8988T (cell line): Measurements from ENCODE around the gene TBC1D8.

ENCODE experiments used
- DNase-seq: peaks from one replicate; pipeline ENCODE4 v3.0.0; 2011

The TBC1D8 gene

GRCh38 chr2:100972452-100972851 is 178.7 kb downstream of the TBC1D8 start:
- DNase-seq = no peak

- no peak for DNase-seq
Measured at GRCh38 chr2:100971221-100971620, 180.0 kb downstream of the TBC1D8 start.

- DNase-seq = no peak
Measured at GRCh38 chr2:100969998-100970397, 181.2 kb downstream of the TBC1D8 start.

- DNase-seq = no peak
Measured at GRCh38 chr2:100968146-100969145, 182.7 kb downstream of the TBC1D8 start.

GRCh38 chr2:100967716-100968115 is 183.5 kb downstream of the TBC1D8 start:
- no peak for DNase-seq

GRCh38 chr2:100965596-100965995 is 185.6 kb downstream of the TBC1D8 start:
- DNase-seq = no peak

- no peak for DNase-seq
Measured at GRCh38 chr2:100964681-100965169, 186.5 kb downstream of the TBC1D8 start.

GRCh38 chr2:100964222-100964621 is 187.0 kb downstream of the TBC1D8 start:
- DNase-seq = no peak

- DNase-seq = no peak
Measured at GRCh38 chr2:100963026-100963375, 188.2 kb downstream of the TBC1D8 start.

GRCh38 chr2:100962366-100963025 is 188.7 kb downstream of the TBC1D8 start:
- no peak for DNase-seq

- no peak for DNase-seq
Measured at GRCh38 chr2:100960688-100961087, 190.5 kb downstream of the TBC1D8 start.

- DNase-seq = no peak
Measured at GRCh38 chr2:100959225-100959880, 191.8 kb downstream of the TBC1D8 start.

GRCh38 chr2:100957996-100958653 is 193.1 kb downstream of the TBC1D8 start:
- no peak for DNase-seq
